Neuronal stem cell (in vitro differentiated cells): Measurements from ENCODE around the gene ELF3.
"Not testable (repeated sequence)": the region's sequence is repeated elsewhere in the genome, so short reads cannot be mapped to it uniquely, and the experiment has no call there.

Experiments
- DNase-seq: peaks from one replicate; pipeline ENCODE4 v3.0.0-alpha.2; 2013; ENCODE audit warnings: low spot score
- H2AFZ ChIP-seq: one replicate; pipeline ENCODE4 v1.6.1; 2013; ENCODE audit warnings: mild to moderate bottlenecking, low read length, inconsistent platforms
- H2AK5ac ChIP-seq: 2 replicates; pipeline ENCODE4 v1.6.1; 2013; ENCODE audit warnings: low read depth, mild to moderate bottlenecking, inconsistent platforms, low read length, moderate library complexity, mixed read lengths
- H2BK120ac ChIP-seq: 2 replicates; pipeline ENCODE4 v1.6.1; 2013; ENCODE audit warnings: low read depth, mild to moderate bottlenecking, inconsistent platforms, low read length, moderate library complexity, mixed read lengths
- H2BK12ac ChIP-seq: one replicate; pipeline ENCODE4 v1.6.1; 2013; ENCODE audit warnings: low read length, inconsistent platforms
- H2BK15ac ChIP-seq: 2 replicates; pipeline ENCODE4 v1.6.1; 2013; ENCODE audit warnings: mild to moderate bottlenecking, low read length, inconsistent platforms, mixed read lengths
- H2BK5ac ChIP-seq: one replicate; pipeline ENCODE4 v1.6.1; 2013; ENCODE audit warnings: inconsistent platforms, mild to moderate bottlenecking, low read length, moderate library complexity
- H3K14ac ChIP-seq: one replicate; pipeline ENCODE4 v1.6.1; 2013; ENCODE audit warnings: low read length, inconsistent platforms
- H3K18ac ChIP-seq: 2 replicates; pipeline ENCODE4 v1.6.1; 2013; ENCODE audit warnings: low read length, inconsistent platforms
- H3K23ac ChIP-seq: 2 replicates; pipeline ENCODE4 v1.6.1; 2013; ENCODE audit warnings: low read depth, mild to moderate bottlenecking, mixed read lengths, low read length, inconsistent platforms; ENCODE audit not compliant: poor library complexity
- H3K27ac ChIP-seq: replicated peaks from 3 replicates; pipeline ENCODE4 v1.5.1; 2013; ENCODE audit warnings: low read length, inconsistent platforms
- H3K27me3 ChIP-seq, 3 experiments: 2 replicates each; pipeline ENCODE4 v1.6.1; 2013; ENCODE audit warnings: low read length in 3 of 3, mild to moderate bottlenecking in 2 of 3, inconsistent platforms in 1 of 3, low read depth in 1 of 3, mixed read lengths in 1 of 3, moderate library complexity in 1 of 3; ENCODE audit not compliant: control insufficient read depth in 3 of 3, insufficient read depth in 3 of 3
- H3K36me3 ChIP-seq, 2 donors: replicated peaks in 1 of 2; 2 replicates each; pipeline ENCODE4 v1.6.1; 2013; ENCODE audit warnings: low read length in 2 of 2; ENCODE audit not compliant: control insufficient read depth in 2 of 2, insufficient read depth in 2 of 2
- H3K4ac ChIP-seq: 2 replicates; pipeline ENCODE4 v1.6.1; 2013; ENCODE audit warnings: inconsistent platforms, mild to moderate bottlenecking, low read length, moderate library complexity
- H3K4me1 ChIP-seq, 2 donors: 1 replicate in 1 of 2; 2 replicates in 1 of 2; pipeline ENCODE4 v1.6.1; 2013; ENCODE audit warnings: low read length in 2 of 2, low read depth in 1 of 2; ENCODE audit not compliant: control insufficient read depth in 2 of 2, insufficient read depth in 1 of 2
- H3K4me2 ChIP-seq: one replicate; pipeline ENCODE4 v1.6.1; 2013; ENCODE audit warnings: mild to moderate bottlenecking, low read length, inconsistent platforms; ENCODE audit not compliant: insufficient read depth, poor library complexity, severe bottlenecking
- H3K4me3 ChIP-seq, 2 donors: 2 replicates each; pipeline ENCODE4 v1.5.1; 2013; ENCODE audit warnings: low read length in 2 of 2, mild to moderate bottlenecking in 2 of 2, inconsistent platforms in 1 of 2, moderate library complexity in 1 of 2
- H3K79me1 ChIP-seq: one replicate; pipeline ENCODE4 v1.6.1; 2013; ENCODE audit warnings: low read depth, mild to moderate bottlenecking, inconsistent platforms, low read length, moderate library complexity
- H3K9ac ChIP-seq: one replicate; pipeline ENCODE4 v1.6.1; 2013; ENCODE audit warnings: mild to moderate bottlenecking, low read depth, low read length, inconsistent platforms; ENCODE audit not compliant: poor library complexity
- H3K9me3 ChIP-seq, 2 donors: replicated peaks in 1 of 2; 2 replicates each; pipeline versions ENCODE3 to v1.6.1; 2013; ENCODE audit warnings: low read length in 2 of 2, mild to moderate bottlenecking in 2 of 2, inconsistent platforms in 1 of 2, low read depth in 1 of 2, mixed read lengths in 1 of 2, moderate library complexity in 1 of 2; ENCODE audit not compliant: control insufficient read depth in 2 of 2, insufficient read depth in 1 of 2
- H4K8ac ChIP-seq: one replicate; pipeline ENCODE4 v1.6.1; 2013; ENCODE audit warnings: low read depth, mild to moderate bottlenecking, inconsistent platforms, low read length, moderate library complexity
- H4K91ac ChIP-seq: one replicate; pipeline ENCODE4 v1.6.1; 2013; ENCODE audit warnings: low read length, low read depth, mild to moderate bottlenecking, inconsistent platforms; ENCODE audit not compliant: poor library complexity
- WGBS, 2 donors: extraction: QIAGEN DNeasy Blood & Tissue Kit; methylation state at CpG; one replicate each; pipeline ENCODE4 v1.1.7; 2013; ENCODE audit warnings: missing lambda C conversion rate in 2 of 2, mixed read lengths in 1 of 2; ENCODE audit not compliant: insufficient read length in 2 of 2, insufficient replicate concordance in 1 of 2; ENCODE audit errors: extremely low coverage in 2 of 2; 5-methylcytosine and 5-hydroxymethylcytosine counted together

ELF3 gene

GRCh38 chr1:202047977-202048376 is 37.6 kb downstream of the ELF3 start:
- Histone ChIP-seq H2BK12ac (no peak overlapping the region), H3K36me3 (no peaks in the 10 kb centered on the region), H4K91ac (no peak overlapping the region), H2BK15ac (no peak overlapping the region), H4K8ac (no peak overlapping the region), H3K9ac (no peak overlapping the region), H3K4me3 (no peak overlapping the region), H2BK120ac (no peak overlapping the region), H3K79me1 (no peaks in the 10 kb centered on the region), H3K4me2 (no peak overlapping the region), H3K27ac (no peak overlapping the region), H3K18ac (no peak overlapping the region), H2AK5ac (no peak overlapping the region), H2BK5ac (no peak overlapping the region), H3K23ac (no peak overlapping the region), H2AFZ (no peak overlapping the region), H3K9me3 (no peaks in the 10 kb centered on the region), H3K14ac (no peak overlapping the region), H3K4ac (no peak overlapping the region), H3K27me3 (peaks cover 0 to 18% (median 0%) of the 10 kb centered on the region in 3 experiments), H3K4me1 (no peaks in the 10 kb centered on the region)
- no CpG with 5 or more reads among the region's 4 CpGs for WGBS, 2 donors
- DNase-seq, result no peak

- Histone ChIP-seq H3K18ac (peak overlapping the region; percentile 17), H3K36me3 (no peaks in the 10 kb centered on the region), H2BK120ac (no peak overlapping the region), H2AFZ (no peak overlapping the region), H2BK15ac (no peak overlapping the region), H2BK5ac (no peak overlapping the region), H3K4ac (no peak overlapping the region), H4K8ac (no peak overlapping the region), H3K4me1 (no peaks in the 10 kb centered on the region), H2AK5ac (no peak overlapping the region), H3K27ac (no peak overlapping the region), H3K27me3 (peaks cover 0 to 18% (median 0%) of the 10 kb centered on the region in 3 experiments), H3K14ac (no peak overlapping the region), H2BK12ac (no peak overlapping the region), H4K91ac (no peak overlapping the region), H3K79me1 (no peaks in the 10 kb centered on the region), H3K23ac (no peak overlapping the region), H3K4me3 (no peak overlapping the region), H3K4me2 (no peak overlapping the region), H3K9ac (no peak overlapping the region), H3K9me3 (no peaks in the 10 kb centered on the region)
- DNase-seq, result no peak
- no CpG with 5 or more reads among the region's 5 CpGs for WGBS, 2 donors
These were observed 38.7 kb downstream of the ELF3 start for GRCh38 chr1:202049129-202049528.

- no peak overlapping the region for H2BK5ac ChIP-seq
- WGBS, 2 donors, result no CpG with 5 or more reads among the region's 7 CpGs
- H3K18ac ChIP-seq, result no peak overlapping the region
- no peak overlapping the region for H4K8ac ChIP-seq
- H2AFZ ChIP-seq, result no peak overlapping the region
- H3K36me3 ChIP-seq, result no peaks in the 10 kb centered on the region
- no peak overlapping the region for H3K27ac ChIP-seq
- H2BK12ac ChIP-seq, result no peak overlapping the region
- H2AK5ac ChIP-seq, result no peak overlapping the region
- H3K4me1 ChIP-seq, result peaks cover 0 to 2% of the 10 kb centered on the region in 2 donors
- no peaks in the 10 kb centered on the region for H3K79me1 ChIP-seq
- H3K4me3 ChIP-seq, result no peak overlapping the region
- no peak overlapping the region for H3K4me2 ChIP-seq
- no peaks in the 10 kb centered on the region for H3K9me3 ChIP-seq
- H3K27me3 ChIP-seq, result peaks cover 0 to 4% (median 0%) of the 10 kb centered on the region in 3 experiments
- H2BK120ac ChIP-seq, result no peak overlapping the region
- H3K14ac ChIP-seq, result no peak overlapping the region
- H4K91ac ChIP-seq, result no peak overlapping the region
- H3K4ac ChIP-seq, result no peak overlapping the region
- no peak for DNase-seq
- no peak overlapping the region for H3K9ac ChIP-seq
- no peak overlapping the region for H2BK15ac ChIP-seq
- H3K23ac ChIP-seq, result no peak overlapping the region
These were observed 43.7 kb downstream of the ELF3 start for GRCh38 chr1:202054094-202054493.

- not testable (repeated sequence) for H4K8ac ChIP-seq, H3K4me1 ChIP-seq, H4K91ac ChIP-seq, H3K4ac ChIP-seq, H2BK120ac ChIP-seq, H2AK5ac ChIP-seq, H2BK5ac ChIP-seq, H3K36me3 ChIP-seq, H3K27me3 ChIP-seq, H2BK15ac ChIP-seq, H3K4me2 ChIP-seq, H3K23ac ChIP-seq, H3K9ac ChIP-seq, H3K14ac ChIP-seq, DNase-seq, H3K4me3 ChIP-seq, H2BK12ac ChIP-seq, H3K18ac ChIP-seq, H2AFZ ChIP-seq, H3K9me3 ChIP-seq, H3K79me1 ChIP-seq, H3K27ac ChIP-seq
- WGBS, 2 donors, result no CpG with 5 or more reads among the region's 4 CpGs
These were observed 44.3 kb downstream of the ELF3 start for GRCh38 chr1:202054673-202055072.
